K562 (cell line): ENCODE results near the gene NFATC4. TPM values are rescaled to one million over a fixed set of nuclear protein-coding genes. Genes with fewer than 3 reads are reported as not detected.

Source experiments
- ATAC-seq: fragments of 200-7000 bp; cut with Tn5 transposase; 3 replicates; pipeline ENCODE4 v1.9.1; 2020; ENCODE audit warnings: moderate library complexity
- BruUV-seq: library from RNA; stranded (reverse); fragments of 400-500 nt; replicated peaks from 2 replicates; lab custom pipeline; 2021; lab: Mats Ljungman, UMichigan
- CTCF ChIA-PET: fragments of 300-600 bp; formaldehyde crosslinking; extraction: SDS; loops from one replicate; lab custom pipeline; 2021; ENCODE audit warnings: low intra/inter-chr PET ratio; lab: Yijun Ruan, JAX
- POLR2A ChIA-PET: fragments of 300-600, 350-650 bp; sonication (Branson Sonifier 250); formaldehyde crosslinking; extraction: SDS; loops from one replicate; lab custom pipeline; 2021; ENCODE audit warnings: antibody characterized with exemption, inconsistent platforms; lab: Yijun Ruan, JAX
- DNase-seq, 4 experiments: peaks; one replicate each; pipeline versions ENCODE4 v3.0.0 to v3.0.0-alpha.2; 2011 to 2018; ENCODE audit warnings: low spot score in 3 of 4, mixed read lengths in 3 of 4; ENCODE audit errors: extremely low read depth in 1 of 4
- FAIRE-seq: peaks from 2 replicates; lab custom pipeline; 2011; peaks lifted over from hg19 to GRCh38; lab: Jason Lieb, UNC
- H2AFZ ChIP-seq: 2 replicates; pipeline ENCODE4 v1.6.0; 2011; ENCODE audit warnings: low read depth, low read length, control low read depth, inconsistent platforms
- H3K27ac ChIP-seq: fragments of 200-600 bp; 3 replicates; pipeline ENCODE4 v1.8.0; 2011; ENCODE audit warnings: low read depth, mild to moderate bottlenecking, control low read depth, inconsistent platforms, low read length, moderate library complexity, mixed read lengths; ENCODE audit errors: extremely low read depth
- H3K27me3 ChIP-seq, 2 experiments: fragments of 300-600 bp in 1 of 2; 2 replicates in 1 of 2; 3 replicates in 1 of 2; pipeline versions ENCODE4 v1.6.0 to v1.8.0; 2011; ENCODE audit warnings: inconsistent platforms in 2 of 2, low read length in 2 of 2, mild to moderate bottlenecking in 1 of 2, mixed read lengths in 1 of 2, moderate library complexity in 1 of 2; ENCODE audit not compliant: control insufficient read depth in 2 of 2, insufficient read depth in 2 of 2
- H3K36me3 ChIP-seq: fragments of 300-600 bp; 3 replicates; pipeline ENCODE4 v1.8.0; 2011; ENCODE audit warnings: mild to moderate bottlenecking, low read length, inconsistent platforms; ENCODE audit not compliant: control insufficient read depth, insufficient read depth
- H3K4me1 ChIP-seq, 2 experiments: fragments of 200-600 bp in 1 of 2; replicated peaks in 1 of 2; 2 replicates in 1 of 2; 3 replicates in 1 of 2; pipeline versions ENCODE4 v1.5.1 to v1.8.0; 2011; ENCODE audit warnings: inconsistent platforms in 2 of 2, low read length in 2 of 2, mild to moderate bottlenecking in 1 of 2, mixed read lengths in 1 of 2, moderate library complexity in 1 of 2; ENCODE audit not compliant: control insufficient read depth in 2 of 2, insufficient read depth in 2 of 2
- H3K4me2 ChIP-seq: 2 replicates; pipeline ENCODE4 v1.6.1; 2011; ENCODE audit warnings: low read length, control low read depth, inconsistent platforms, mixed read lengths; ENCODE audit not compliant: insufficient read depth
- H3K4me3 ChIP-seq: fragments of 200-600 bp; sonication (generic), shearing (Covaris generic); 2 replicates; pipeline ENCODE4 v1.5.1; 2016; ENCODE audit warnings: control low read depth, inconsistent platforms
- H3K79me2 ChIP-seq: fragments of 200-600 bp; 3 replicates; pipeline ENCODE4 v1.8.0; 2011; ENCODE audit warnings: low read length, inconsistent platforms; ENCODE audit not compliant: control insufficient read depth, insufficient read depth
- H3K9ac ChIP-seq, 2 experiments: 2 replicates each; pipeline versions ENCODE4 v1.6.0 to v1.6.1; 2011; ENCODE audit warnings: low read depth in 2 of 2, low read length in 2 of 2, control low read depth in 1 of 2, inconsistent platforms in 1 of 2, mild to moderate bottlenecking in 1 of 2, mixed read lengths in 1 of 2; ENCODE audit not compliant: insufficient read depth in 1 of 2
- H3K9me1 ChIP-seq: one replicate; pipeline ENCODE4 v1.6.0; 2011; ENCODE audit warnings: inconsistent platforms, mild to moderate bottlenecking, low read length, moderate library complexity; ENCODE audit not compliant: control insufficient read depth, insufficient read depth
- H3K9me3 ChIP-seq: replicated peaks from 2 replicates; pipeline ENCODE4 v1.5.1; 2011; ENCODE audit warnings: low read depth, low read length, inconsistent platforms; ENCODE audit not compliant: control insufficient read depth, insufficient read depth
- H4K20me1 ChIP-seq: replicated peaks from 2 replicates; pipeline ENCODE4 v1.6.1; 2011; ENCODE audit warnings: low read length, inconsistent platforms, mixed read lengths; ENCODE audit not compliant: control insufficient read depth, insufficient read depth
- BCL6 ChIP-seq: fragments of 250-450 bp; sonication (Bioruptor Pico); IDR thresholded peaks from 2 replicates; pipeline ENCODE4 v1.4.0; 2020
- CTBP1 ChIP-seq: fragments of 450-650 bp; IDR thresholded peaks from 2 replicates; pipeline ENCODE4 v1.6.1; 2016; ENCODE audit warnings: borderline replicate concordance
- GABPA ChIP-seq: fragments of 200-800 bp; sonication (Bioruptor generic); conservative IDR thresholded peaks from 2 replicates; pipeline ENCODE4 v1.6.1; 2016; ENCODE audit warnings: low read depth, missing genetic modification characterization, missing compliant biosample characterization
- HMG20B ChIP-seq: fragments of 250-450 bp; sonication (Bioruptor Pico); IDR thresholded peaks from 2 replicates; pipeline ENCODE4 v1.5.0; 2021; ENCODE audit warnings: mild to moderate bottlenecking
- KAT7 ChIP-seq: sonication (generic); formaldehyde crosslinking; IDR thresholded peaks from 2 replicates; pipeline ENCODE4 v1.8.0; 2022; ENCODE audit warnings: missing genetic modification reagents, mild to moderate bottlenecking, borderline replicate concordance
- TAL1 ChIP-seq: fragments of 450-650 bp; IDR thresholded peaks from 2 replicates; pipeline ENCODE4 v1.6.1; 2016; ENCODE audit warnings: mild to moderate bottlenecking
- WGBS: fragments of 100-300 bp; shearing (Covaris generic); methylation state at CpG from one replicate; pipeline ENCODE4 v1.1.6; 2016; ENCODE audit warnings: low coverage, mixed read lengths; ENCODE audit not compliant: insufficient coverage; ENCODE audit errors: missing lambda C conversion rate; 5-methylcytosine and 5-hydroxymethylcytosine counted together
- in situ Hi-C: fragments of 300-500 bp; cut with MboI; formaldehyde crosslinking; loops from 4 replicates; pipeline ENCODE4 v1.15.0; 2018; ENCODE audit warnings: inconsistent platforms, mixed read lengths
- intact Hi-C: fragments of 100-400 bp; cut with micrococcal nuclease; formaldehyde crosslinking; loops from 2 replicates; pipeline ENCODE4 v1.14.2; 2022
- polyA plus RNA-seq, 8 experiments: library from polyadenylated mRNA; depleted of rRNA in 4 of 8; stranded (reverse) in 5 of 8; unstranded in 3 of 8; fragments of >200 nt; fragmentation: Nextera tagmentation in 2 of 8; fragmentation: Illumina TruSeq in 1 of 8; extraction: Ambion mirVana in 2 of 8; extraction: Trizol in 1 of 8; gene quantifications; 2 replicates each; pipeline versions ENCODE4 v1.2.1 to v1.2.3, GENCODE V29; 2011 to 2014; ENCODE audit warnings: inconsistent platforms in 1 of 8, missing spikeins in 1 of 8
- total RNA-seq, 7 experiments: library from RNA; depleted of rRNA in 6 of 7; stranded (reverse); fragments of >200 nt in 6 of 7; fragmentation: Illumina TruSeq in 2 of 7; extraction: Trizol in 2 of 7; gene quantifications; 2 replicates each; pipeline versions ENCODE4 v1.2.1 to v1.2.3, GENCODE V29; 2011 to 2021; ENCODE audit warnings: low replicate concordance in 1 of 7
- TF ChIP-seq, protein P1 (sequence below): fragments of 200-400 bp; formaldehyde crosslinking; IDR thresholded peaks from 2 replicates; pipeline ENCODE4 v1.6.1; 2017; ENCODE audit warnings: mild to moderate bottlenecking, low read depth, low read length, moderate library complexity

Gene NFATC4
- total and polyA plus RNA-seq, 9 of the 15 experiments (the other 6 are each of a cell fraction or from before 2014, with no cell fraction given) = 0.25 to 3.8 (median 0.78) TPM; not detected in 1

DNA sequence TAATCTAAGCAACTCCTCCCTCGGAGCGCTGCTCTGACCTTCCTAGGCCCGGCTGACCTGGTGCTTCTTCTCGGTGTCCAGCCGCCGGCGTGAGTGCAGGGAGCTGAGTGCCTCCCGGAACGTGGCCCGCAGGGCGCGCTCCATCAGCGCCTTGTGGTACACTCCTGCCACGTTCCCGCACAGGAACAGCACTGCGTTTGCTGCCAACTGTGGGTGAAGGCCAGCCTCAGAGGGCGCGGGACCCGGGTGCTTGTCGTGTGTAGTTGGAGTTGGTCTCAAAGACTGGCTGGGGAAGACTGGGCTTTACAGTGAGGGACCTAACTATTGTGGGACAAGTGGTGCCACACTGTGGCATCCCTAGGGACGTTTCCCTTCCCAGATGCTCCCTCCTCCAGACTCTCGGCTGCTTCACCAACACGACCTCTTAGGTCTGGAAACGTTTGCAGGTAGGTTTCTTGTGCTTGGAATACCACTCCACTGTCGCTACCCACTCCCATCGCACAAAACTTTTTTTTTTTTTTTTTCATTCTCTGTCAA, 36.2 kb upstream of the NFATC4 start:
- no peak for DNase-seq
- H3K4me1 ChIP-seq = peaks cover 5 to 36% of the 10 kb centered on the region in 2 experiments; a peak in 4 of 5 replicates
- H3K27me3 ChIP-seq = peaks cover 0 to 2% of the 10 kb centered on the region in 2 experiments; a peak in 1 of 5 replicates

More for the DNA sequence above, 36.2 kb upstream of the NFATC4 start:
- no peaks in the 10 kb centered on the region for H3K36me3 ChIP-seq
- in situ Hi-C loops (loop anchor here (5.0 to 25.0 kb wide), 2 partner anchors 101 to 356 kb away; no protein-coding TSS in a partner anchor), intact Hi-C loops (loop anchor here (1.0 to 5.0 kb wide), 2 partner anchors 36 to 81 kb away; partner anchors contain the start of gene NFATC4)
- CTCF ChIA-PET = interaction anchor here (0.6 to 0.8 kb wide), 2 partner anchors 105 to 171 kb away, joined by 3 read pairs; partner anchors contain the start of gene IRF9
- no peak for TF ChIP-seq GABPA (tag)
- no peak for TF ChIP-seq HMG20B (CRISPR knock-in tag)
- no peak for TF ChIP-seq TAL1
- TF ChIP-seq KAT7 = 0 out of 2 replicates have a peak, but pooled peaks have one; percentile 0
- TF ChIP-seq BCL6 = no peak
- TF ChIP-seq, protein P1, sequence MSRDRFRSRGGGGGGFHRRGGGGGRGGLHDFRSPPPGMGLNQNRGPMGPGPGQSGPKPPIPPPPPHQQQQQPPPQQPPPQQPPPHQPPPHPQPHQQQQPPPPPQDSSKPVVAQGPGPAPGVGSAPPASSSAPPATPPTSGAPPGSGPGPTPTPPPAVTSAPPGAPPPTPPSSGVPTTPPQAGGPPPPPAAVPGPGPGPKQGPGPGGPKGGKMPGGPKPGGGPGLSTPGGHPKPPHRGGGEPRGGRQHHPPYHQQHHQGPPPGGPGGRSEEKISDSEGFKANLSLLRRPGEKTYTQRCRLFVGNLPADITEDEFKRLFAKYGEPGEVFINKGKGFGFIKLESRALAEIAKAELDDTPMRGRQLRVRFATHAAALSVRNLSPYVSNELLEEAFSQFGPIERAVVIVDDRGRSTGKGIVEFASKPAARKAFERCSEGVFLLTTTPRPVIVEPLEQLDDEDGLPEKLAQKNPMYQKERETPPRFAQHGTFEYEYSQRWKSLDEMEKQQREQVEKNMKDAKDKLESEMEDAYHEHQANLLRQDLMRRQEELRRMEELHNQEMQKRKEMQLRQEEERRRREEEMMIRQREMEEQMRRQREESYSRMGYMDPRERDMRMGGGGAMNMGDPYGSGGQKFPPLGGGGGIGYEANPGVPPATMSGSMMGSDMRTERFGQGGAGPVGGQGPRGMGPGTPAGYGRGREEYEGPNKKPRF = no peak
- TF ChIP-seq CTBP1 = no peak
- no peaks in the 10 kb centered on the region for H3K9me1 ChIP-seq
- H3K9ac ChIP-seq = no peak overlapping the region
- no peak overlapping the region for H3K4me3 ChIP-seq
- H3K27ac ChIP-seq = no peak overlapping the region
- H3K4me2 ChIP-seq = peak overlapping the region; percentile 78; the same call in 1 of the 2 replicates
- FAIRE-seq (no peak), ATAC-seq (no peak)
- H2AFZ ChIP-seq = peak overlapping the region; percentile 93; the same call in 1 of the 2 replicates
- no peaks in the 10 kb centered on the region for H3K9me3 ChIP-seq
- H3K79me2 ChIP-seq = no peaks in the 10 kb centered on the region
- 69% methylated on average over 17 of the region's 26 CpGs for WGBS
- BruUV-seq = no TSS peak
- POLR2A ChIA-PET = interaction anchor here (0.6 to 2.5 kb wide), 3 partner anchors 24 to 104 kb away, joined by 3 to 25 read pairs (median 4); partner anchors contain the start of genes CBLN3, CIDEB and KHNYN
- no peaks in the 10 kb centered on the region for H4K20me1 ChIP-seq
